DND-41 (cell line): ENCODE results near the gene PAQR4.

ENCODE experiments used
- CTCF ChIP-seq: IDR thresholded peaks from 2 replicates; pipeline ENCODE4 v1.5.1; 2012; ENCODE audit warnings: borderline replicate concordance, low read length, moderate library complexity, mild to moderate bottlenecking; ENCODE audit not compliant: poor library complexity, severe bottlenecking; ENCODE audit errors: extremely low read depth
- EZH2 ChIP-seq: IDR thresholded peaks from 3 replicates; pipeline ENCODE4 v1.6.1; 2012; ENCODE audit warnings: borderline replicate concordance, low read depth, mild to moderate bottlenecking, moderate library complexity, low read length, inconsistent platforms; ENCODE audit not compliant: severe bottlenecking

GRCh38 chr16:2948807-2949704 lies 20.1 kb upstream of the PAQR4 start:
- TF ChIP-seq CTCF (no peak), EZH2 (no peak)
